Bronchial epithelial cell (primary cell): ENCODE results near the gene TMEM255B. TPM values are rescaled to one million over a fixed set of nuclear protein-coding genes. Genes with fewer than 3 reads are reported as not detected.
"Not testable (repeated sequence)": the region's sequence is repeated elsewhere in the genome, so short reads cannot be mapped to it uniquely, and the experiment has no call there.

Experiments used
- DNase-seq: peaks from one replicate; pipeline ENCODE4 v3.0.0-alpha.2; 2010; ENCODE audit warnings: low read depth
- FAIRE-seq: peaks from 2 replicates; lab custom pipeline; 2011; peaks lifted over from hg19 to GRCh38; lab: Jason Lieb, UNC
- H3K27me3 ChIP-seq: 2 replicates; pipeline ENCODE4 v1.5.1; 2011; ENCODE audit warnings: low read length; ENCODE audit not compliant: control insufficient read depth, insufficient read depth
- H3K36me3 ChIP-seq: 2 replicates; pipeline ENCODE4 v1.5.1; 2011; ENCODE audit warnings: low read length; ENCODE audit not compliant: control insufficient read depth, insufficient read depth
- H3K4me3 ChIP-seq: 2 replicates; pipeline ENCODE4 v1.5.1; 2011; ENCODE audit warnings: mild to moderate bottlenecking, low read depth, low read length, control low read depth
- CTCF ChIP-seq: IDR thresholded peaks from 2 replicates; pipeline ENCODE4 v1.5.1; 2011; ENCODE audit warnings: mild to moderate bottlenecking, moderate library complexity, low read length, control low read depth, inconsistent platforms; ENCODE audit not compliant: insufficient read depth, severe bottlenecking
- total RNA-seq: library from RNA; depleted of rRNA; stranded (reverse); fragments of >200 nt; gene quantifications from 2 replicates; pipeline ENCODE4 v1.2.1, GENCODE V29; 2014

Gene TMEM255B
- total RNA-seq, 1 donor from 2014 or later: 5.3 TPM

- no peak for TF ChIP-seq CTCF
- no peaks in the 10 kb centered on the region for H3K27me3 ChIP-seq
- no peak overlapping the region for H3K4me3 ChIP-seq
- DNase-seq: no peak
- no peak for FAIRE-seq
- H3K36me3 ChIP-seq: no peaks in the 10 kb centered on the region
Measured at GRCh38 chr13:113789167-113789566, 30.1 kb downstream of the TMEM255B start.

DNA sequence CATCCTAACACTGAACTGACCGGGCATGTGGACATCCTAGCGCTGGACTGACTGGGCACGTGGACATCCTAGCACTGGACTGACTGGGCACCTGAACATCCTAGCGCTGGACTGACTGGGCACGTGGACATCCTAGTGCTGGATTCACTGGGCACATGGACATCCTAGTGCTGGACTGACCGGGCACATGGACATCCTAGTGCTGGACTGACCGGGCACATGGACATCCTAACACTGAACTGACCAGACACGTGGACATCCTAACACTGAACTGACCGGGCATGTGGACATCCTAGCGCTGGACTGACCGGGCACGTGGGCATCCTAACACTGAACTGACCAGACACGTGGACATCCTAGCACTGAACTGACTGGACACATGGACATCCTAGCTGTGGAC, 30.9 kb downstream of the TMEM255B start:
- H3K4me3 ChIP-seq, H3K36me3 ChIP-seq: not testable (repeated sequence)

GRCh38 chr13:113791226-113791625, 32.2 kb downstream of the TMEM255B start:
- Histone ChIP-seq H3K27me3 (no peaks in the 10 kb centered on the region), H3K4me3 (no peak overlapping the region), H3K36me3 (no peaks in the 10 kb centered on the region)
- no peak for FAIRE-seq
- no peak for TF ChIP-seq CTCF
- DNase-seq: no peak

More for the DNA sequence above, 30.9 kb downstream of the TMEM255B start:
- not testable (repeated sequence) for H3K27me3 ChIP-seq, DNase-seq, FAIRE-seq

- TF ChIP-seq CTCF: no peak
- no peak for FAIRE-seq
- H3K27me3 ChIP-seq: no peaks in the 10 kb centered on the region
Measured at GRCh38 chr13:113791761-113792160, 32.7 kb downstream of the TMEM255B start.

GRCh38 chr13:113792236-113792770, 33.3 kb downstream of the TMEM255B start:
- TF ChIP-seq CTCF: no peak

More at GRCh38 chr13:113791761-113792160, 32.7 kb downstream of the TMEM255B start:
- Histone ChIP-seq H3K4me3 (no peak overlapping the region), H3K36me3 (no peaks in the 10 kb centered on the region)
- no peak for DNase-seq

DNA sequence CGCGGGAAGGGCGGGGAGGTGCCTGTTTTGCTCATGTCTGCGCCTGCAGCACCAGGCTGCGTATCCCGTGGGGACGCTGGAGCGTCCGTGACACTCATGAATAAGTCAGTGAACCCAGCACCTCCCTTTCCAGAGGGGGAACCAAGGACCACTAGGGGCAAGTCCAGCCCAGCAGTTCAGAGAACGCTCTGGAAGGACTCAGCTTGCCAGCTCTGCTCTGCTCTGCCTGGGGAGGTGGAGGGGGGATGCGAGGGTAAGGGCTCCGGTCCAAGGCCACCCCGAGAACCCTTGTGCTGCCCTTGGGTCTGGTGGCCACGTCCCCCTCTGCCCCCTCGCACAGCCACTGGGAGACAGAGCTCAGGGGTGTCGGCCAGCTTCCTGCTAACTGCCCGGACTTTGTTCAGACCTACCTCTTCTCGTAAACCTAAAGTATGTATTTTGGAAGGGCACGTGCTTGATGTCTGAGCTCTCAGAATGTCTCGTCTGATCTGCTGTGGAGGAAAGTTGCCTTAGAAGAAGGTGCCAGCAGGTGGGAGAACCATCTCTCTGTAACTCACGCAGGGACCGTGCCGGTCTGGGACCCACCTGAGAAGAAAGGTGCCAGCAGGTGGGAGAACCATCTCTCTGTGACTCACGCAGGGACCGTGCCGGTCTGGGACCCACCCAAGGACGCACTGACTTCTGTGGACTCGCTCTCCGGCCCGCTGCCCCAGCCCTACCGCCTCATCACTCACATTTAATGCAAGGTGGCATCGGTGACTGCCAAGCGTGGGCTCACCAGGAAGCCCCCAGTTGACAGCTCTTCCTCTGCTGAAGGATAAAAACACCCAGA, 34.1 kb downstream of the TMEM255B start:
- DNase-seq (no peak), FAIRE-seq (no peak)
- Histone ChIP-seq H3K27me3 (no peaks in the 10 kb centered on the region), H3K4me3 (no peak overlapping the region), H3K36me3 (no peaks in the 10 kb centered on the region)
- no peak for TF ChIP-seq CTCF

More at GRCh38 chr13:113792236-113792770, 33.3 kb downstream of the TMEM255B start:
- DNase-seq (no peak), FAIRE-seq (no peak)
- H3K36me3 ChIP-seq: no peaks in the 10 kb centered on the region
- H3K27me3 ChIP-seq: no peaks in the 10 kb centered on the region
- no peak overlapping the region for H3K4me3 ChIP-seq
